Prostate gland (tissue), 2 donors: ENCODE measurements around the gene DNAI2. TPM values are rescaled to one million over a fixed set of nuclear protein-coding genes. Genes with fewer than 3 reads are reported as not detected.

ENCODE experiments used
- DNase-seq: peaks from one replicate; pipeline ENCODE4 v3.0.0-alpha.2; 2019; ENCODE audit warnings: low spot score
- H3K27ac ChIP-seq, 2 donors: fragments of 200-600 bp; sonication (generic); 2 replicates each; pipeline ENCODE4 v1.5.1; 2017 to 2019
- H3K27me3 ChIP-seq: fragments of 200-600 bp; sonication (generic); replicated peaks from 2 replicates; pipeline ENCODE4 v1.5.1; 2019; ENCODE audit not compliant: insufficient read depth
- H3K36me3 ChIP-seq, 2 donors: fragments of 200-600 bp; sonication (generic); 1 replicate in 1 of 2; 2 replicates in 1 of 2; pipeline versions ENCODE4 v1.5.1 to v1.8.1; 2017 to 2019
- H3K4me1 ChIP-seq: fragments of 200-600 bp; sonication (generic); replicated peaks from 2 replicates; pipeline ENCODE4 v1.5.1; 2019
- H3K4me3 ChIP-seq, 2 donors: fragments of 200-600 bp; sonication (generic); 2 replicates each; pipeline ENCODE4 v1.5.1; 2017 to 2019
- H3K9me3 ChIP-seq: fragments of 200-600 bp; sonication (generic); 2 replicates; pipeline ENCODE4 v1.5.1; 2017
- CTCF ChIP-seq, 4 experiments: fragments of 200-600 bp in 2 of 4; fragments of 450-650 bp in 2 of 4; sonication (generic) in 2 of 4; IDR thresholded peaks; 1 replicate in 3 of 4; 2 replicates in 1 of 4; pipeline ENCODE4 v1.5.1; 2016 to 2019; ENCODE audit warnings: antibody characterized with exemption in 4 of 4, mild to moderate bottlenecking in 2 of 4, moderate library complexity in 2 of 4
- POLR2A ChIP-seq: fragments of 450-650 bp; IDR thresholded peaks from one replicate; pipeline ENCODE4 v1.6.1; 2016; ENCODE audit warnings: antibody characterized with exemption, mild to moderate bottlenecking
- POLR2AphosphoS5 ChIP-seq: sonication (generic); formaldehyde crosslinking; IDR thresholded peaks from one replicate; pipeline ENCODE4 v1.6.1; 2017; ENCODE audit warnings: antibody characterized with exemption
- WGBS: methylation state at CpG from one replicate; pipeline ENCODE4 v1.1.5; 2018; 5-methylcytosine and 5-hydroxymethylcytosine counted together
- intact Hi-C: fragments of 100-400 bp; cut with DNase I; formaldehyde crosslinking; loops from one replicate; pipeline ENCODE4 v1.14.2; 2022
- total RNA-seq, 2 donors: library from RNA; depleted of rRNA; stranded (reverse); fragments of >200 nt; gene quantifications; one replicate each; pipeline ENCODE4 v1.1.0, GENCODE V29; 2016

The DNAI2 gene
- total RNA-seq, 2 donors from 2014 or later = 4.3 TPM; not detected in 1

- Histone ChIP-seq H3K4me3 (no peak overlapping the region), H3K36me3 (no peaks in the 10 kb centered on the region), H3K9me3 (no peaks in the 10 kb centered on the region), H3K27me3 (no peaks in the 10 kb centered on the region), H3K27ac (no peak overlapping the region), H3K4me1 (no peaks in the 10 kb centered on the region)
- no peak for DNase-seq
- TF ChIP-seq POLR2AphosphoS5 (no peak), CTCF (IDR thresholded peaks at IDR 0.05) (no peak), POLR2A (no peak)
- intact Hi-C loops = no loop called here
- WGBS = 74% methylated on average over 12 of the region's 12 CpGs
Observed at GRCh38 chr17:74250324-74250995, 23.6 kb upstream of the DNAI2 start.

GRCh38 chr17:74251051-74251450, 23.0 kb upstream of the DNAI2 start:
- H3K4me3 ChIP-seq = no peak overlapping the region
- intact Hi-C loops = no loop called here
- 91% methylated on average over 8 of the region's 8 CpGs for WGBS
- no peaks in the 10 kb centered on the region for H3K4me1 ChIP-seq
- H3K9me3 ChIP-seq = no peaks in the 10 kb centered on the region
- no peak for DNase-seq
- H3K27ac ChIP-seq = no peak overlapping the region
- no peaks in the 10 kb centered on the region for H3K27me3 ChIP-seq
- TF ChIP-seq CTCF (IDR thresholded peaks at IDR 0.05) = no peak
- TF ChIP-seq POLR2AphosphoS5 = no peak
- no peak for TF ChIP-seq POLR2A
- H3K36me3 ChIP-seq = no peaks in the 10 kb centered on the region

DNA sequence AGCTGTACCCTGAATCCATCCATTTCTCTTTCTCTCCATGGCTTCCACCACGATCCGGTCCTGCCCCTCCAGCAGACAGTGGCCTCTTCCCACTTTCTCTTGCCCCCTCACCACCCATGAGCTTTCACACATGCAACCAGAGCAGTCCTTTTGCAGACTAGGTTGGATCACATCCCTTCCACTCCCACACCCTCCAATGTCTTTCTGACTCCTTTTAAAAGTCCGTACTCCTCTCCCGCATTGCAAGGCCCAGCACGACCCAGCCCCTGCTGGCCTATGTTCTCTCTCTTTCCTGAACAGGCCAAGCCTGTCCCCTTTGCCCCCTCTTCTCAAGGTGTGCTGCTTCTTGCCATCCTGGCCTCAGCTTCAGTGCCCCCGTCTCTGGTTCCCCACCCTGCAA, 22.5 kb upstream of the DNAI2 start:
- intact Hi-C loops = no loop called here
- TF ChIP-seq POLR2AphosphoS5 (no peak), CTCF (IDR thresholded peaks at IDR 0.05) (no peak), POLR2A (no peak)
- Histone ChIP-seq H3K4me3 (no peak overlapping the region), H3K9me3 (no peaks in the 10 kb centered on the region), H3K4me1 (no peaks in the 10 kb centered on the region), H3K27me3 (no peaks in the 10 kb centered on the region), H3K27ac (no peak overlapping the region), H3K36me3 (no peaks in the 10 kb centered on the region)
- no peak for DNase-seq
- WGBS = 80% methylated on average over 6 of the region's 6 CpGs

DNA sequence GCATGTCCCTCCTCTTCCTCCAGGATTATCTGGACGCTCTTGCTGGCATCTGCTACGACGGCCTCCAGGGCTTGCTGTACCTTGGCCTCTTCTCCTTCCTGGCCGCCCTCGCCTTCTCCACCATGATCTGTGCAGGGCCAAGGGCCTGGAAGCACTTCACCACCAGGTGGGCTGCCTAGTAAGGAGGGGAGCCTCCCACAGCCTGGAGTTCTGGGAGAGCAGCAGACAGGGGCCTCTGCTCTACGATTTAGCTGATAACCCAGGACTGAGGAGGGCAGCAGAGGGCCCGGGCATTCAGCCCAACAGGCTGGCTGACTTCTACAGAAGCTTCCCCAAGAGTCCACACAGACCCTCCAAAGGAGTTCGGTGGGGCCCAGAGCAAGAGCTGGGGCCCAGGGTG, 21.8 kb upstream of the DNAI2 start:
- no peaks in the 10 kb centered on the region for H3K4me1 ChIP-seq
- WGBS = 76% methylated on average over 8 of the region's 8 CpGs
- H3K4me3 ChIP-seq = no peak overlapping the region
- H3K27me3 ChIP-seq = no peaks in the 10 kb centered on the region
- H3K9me3 ChIP-seq = no peaks in the 10 kb centered on the region
- no peak for TF ChIP-seq POLR2A
- no peak for TF ChIP-seq POLR2AphosphoS5
- TF ChIP-seq CTCF (IDR thresholded peaks at IDR 0.05) = no peak
- H3K36me3 ChIP-seq = no peaks in the 10 kb centered on the region
- intact Hi-C loops = no loop called here
- DNase-seq = no peak
- no peak overlapping the region for H3K27ac ChIP-seq

DNA sequence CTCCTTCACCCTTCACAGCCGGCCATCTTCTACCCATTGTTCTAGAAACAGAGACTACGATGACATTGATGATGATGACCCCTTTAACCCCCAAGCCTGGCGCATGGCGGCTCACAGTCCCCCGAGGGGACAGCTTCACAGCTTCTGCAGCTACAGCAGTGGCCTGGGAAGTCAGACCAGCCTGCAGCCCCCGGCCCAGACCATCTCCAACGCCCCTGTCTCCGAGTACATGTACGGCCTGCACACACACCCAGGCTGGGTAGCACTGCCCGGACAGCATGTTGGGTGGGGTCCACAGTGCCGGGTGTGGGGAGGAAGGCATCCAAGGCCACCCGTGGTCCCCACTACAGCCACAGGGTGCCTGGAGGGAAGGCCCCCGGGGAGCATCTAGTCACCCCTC, 21.0 kb upstream of the DNAI2 start:
- DNase-seq = no peak
- 90% methylated on average over 11 of the region's 13 CpGs for WGBS
- H3K4me3 ChIP-seq = no peak overlapping the region
- no peaks in the 10 kb centered on the region for H3K9me3 ChIP-seq
- intact Hi-C loops = no loop called here
- no peak overlapping the region for H3K27ac ChIP-seq
- H3K27me3 ChIP-seq = no peaks in the 10 kb centered on the region
- H3K4me1 ChIP-seq = no peaks in the 10 kb centered on the region
- no peaks in the 10 kb centered on the region for H3K36me3 ChIP-seq
- TF ChIP-seq POLR2AphosphoS5 = no peak
- TF ChIP-seq CTCF (IDR thresholded peaks at IDR 0.05) = no peak
- no peak for TF ChIP-seq POLR2A
